HG03565 (cell line): Measurements from ENCODE around the gene SMIM5.
"Not testable (repeated sequence)": the region's sequence is repeated elsewhere in the genome, so short reads cannot be mapped to it uniquely, and the experiment has no call there.

Experiments
- ATAC-seq: cut with Tn5 transposase; IDR thresholded peaks from one replicate; pipeline ENCODE4 v1.9.1; 2021; ENCODE audit warnings: mild to moderate bottlenecking, moderate library complexity; ENCODE audit not compliant: unreplicated experiment

The SMIM5 gene

GRCh38 chr17:75632863-75633485, at the start of gene SMIM5:
SMIM5 (plus strand) TSS chr17:75633434; CDS start chr17:75640202, 6,768 bp downstream.
- ATAC-seq = no peak

GRCh38 chr17:75584849-75585175, 48.4 kb upstream of the SMIM5 start:
- no peak for ATAC-seq

GRCh38 chr17:75587675-75588595, 45.3 kb upstream of the SMIM5 start, which contains the start of gene MYO15B:
MYO15B (plus strand) TSS chr17:75587800; CDS start chr17:75588058, 258 bp downstream.
- no peak for ATAC-seq

GRCh38 chr17:75588596-75589011, 44.6 kb upstream of the SMIM5 start:
- no peak for ATAC-seq

- peak; percentile 76 for ATAC-seq
Observed at GRCh38 chr17:75589012-75589918, 44.0 kb upstream of the SMIM5 start.

GRCh38 chr17:75589919-75590303, 43.3 kb upstream of the SMIM5 start:
- ATAC-seq = no peak

- no peak for ATAC-seq
Observed at GRCh38 chr17:75590314-75590761, 42.9 kb upstream of the SMIM5 start.

- ATAC-seq = no peak
Observed at GRCh38 chr17:75590849-75591721, 42.1 kb upstream of the SMIM5 start.

GRCh38 chr17:75591722-75592302, 41.4 kb upstream of the SMIM5 start:
- no peak for ATAC-seq

- ATAC-seq = no peak
Observed at GRCh38 chr17:75592348-75593020, 40.8 kb upstream of the SMIM5 start.

GRCh38 chr17:75593430-75593829, 39.8 kb upstream of the SMIM5 start:
- not testable (repeated sequence) for ATAC-seq

- ATAC-seq = no peak
Observed at GRCh38 chr17:75594499-75595283, 38.5 kb upstream of the SMIM5 start.

- ATAC-seq = no peak
Observed at GRCh38 chr17:75595284-75595919, 37.8 kb upstream of the SMIM5 start.

GRCh38 chr17:75595920-75596313, 37.3 kb upstream of the SMIM5 start:
- no peak for ATAC-seq

- no peak for ATAC-seq
Observed at GRCh38 chr17:75596320-75597087, 36.7 kb upstream of the SMIM5 start.

GRCh38 chr17:75601057-75601987, 31.9 kb upstream of the SMIM5 start:
- no peak for ATAC-seq
